GM18861 (cell line): Measurements from ENCODE around the gene STUB1.

ENCODE experiments used
- ATAC-seq: cut with Tn5 transposase; IDR thresholded peaks from one replicate; pipeline ENCODE4 v1.9.1; 2021; ENCODE audit not compliant: unreplicated experiment

The STUB1 gene

DNA sequence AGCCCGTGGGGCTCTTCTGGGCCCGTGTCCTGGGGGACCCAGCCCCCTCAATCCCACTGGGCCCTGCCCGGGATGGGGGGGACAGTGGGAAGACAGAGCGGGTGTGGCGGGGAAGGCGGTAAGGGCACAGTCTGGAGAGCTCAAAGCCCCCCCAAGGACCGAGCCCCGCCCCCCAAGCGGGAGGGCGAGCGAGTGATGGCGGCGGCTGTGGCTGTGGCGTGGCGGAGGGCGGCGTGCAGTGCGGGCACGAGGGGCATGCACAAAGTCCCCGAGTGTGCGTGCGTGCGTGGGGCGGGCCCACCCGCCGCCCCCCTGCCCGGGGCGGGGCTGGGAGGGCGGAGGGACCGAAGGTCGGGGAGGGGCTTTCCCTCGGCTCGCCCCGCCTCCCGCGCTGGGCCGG is 13.6 kb downstream of the STUB1 start:
- ATAC-seq, result no peak

DNA sequence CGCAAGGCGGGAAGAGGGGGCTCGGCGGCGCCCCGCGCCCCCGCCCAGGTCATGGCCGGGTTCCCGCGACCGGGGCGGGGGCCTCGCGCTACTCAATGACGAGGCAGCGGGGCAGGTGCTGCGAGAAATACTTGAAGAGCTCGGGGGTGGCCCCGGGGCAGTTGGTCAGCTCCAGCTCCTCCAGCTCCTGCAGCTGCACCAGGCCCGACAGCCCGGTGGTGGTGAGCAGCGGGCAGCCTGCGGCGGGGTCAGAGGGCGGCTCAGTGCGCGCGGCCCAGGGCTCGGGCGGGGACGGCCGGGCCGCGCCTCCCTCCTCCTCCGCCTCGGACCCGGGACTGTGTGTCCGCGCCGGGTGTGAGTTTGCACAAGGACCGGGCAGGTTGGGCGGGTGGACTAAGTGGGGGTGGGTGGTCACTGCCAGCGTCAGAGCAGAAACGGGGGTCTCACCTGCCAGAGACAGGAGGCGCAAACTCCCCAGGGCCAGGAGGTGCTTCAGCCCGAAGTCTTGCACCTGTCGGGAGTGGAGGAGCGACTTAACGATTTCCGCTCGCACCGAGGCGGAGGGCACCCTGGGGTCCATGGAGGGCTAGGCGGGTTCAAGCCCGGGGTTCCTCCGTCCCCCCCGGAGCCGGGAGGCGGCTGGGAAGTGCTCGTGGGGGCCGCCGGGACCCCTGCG is 14.1 kb downstream of the STUB1 start:
- no peak for ATAC-seq

DNA sequence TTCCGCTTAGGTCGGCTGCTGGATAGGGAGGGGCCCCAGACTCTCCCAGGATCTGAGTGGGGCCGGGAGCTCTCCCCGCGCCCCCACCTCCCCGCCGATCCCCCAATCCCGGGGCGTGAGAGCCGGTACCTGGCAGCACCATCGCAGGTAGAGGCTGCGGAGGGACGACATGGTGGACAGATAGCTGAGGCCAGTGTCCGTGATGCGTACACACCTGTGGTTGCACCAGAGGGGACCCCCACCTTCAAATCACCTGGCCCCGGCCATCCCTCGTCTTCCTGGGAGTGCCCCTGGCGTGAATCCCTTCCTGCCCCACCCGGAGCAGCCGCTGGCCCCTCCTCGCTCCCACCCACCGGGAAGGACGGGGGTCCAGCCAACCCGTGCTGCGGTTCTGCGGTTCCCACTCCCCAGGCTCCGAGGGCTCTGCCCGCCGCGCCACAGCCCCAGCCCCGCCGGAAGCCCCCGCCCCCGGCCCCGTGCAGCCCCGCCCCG is 14.7 kb downstream of the STUB1 start:
- no peak for ATAC-seq

DNA sequence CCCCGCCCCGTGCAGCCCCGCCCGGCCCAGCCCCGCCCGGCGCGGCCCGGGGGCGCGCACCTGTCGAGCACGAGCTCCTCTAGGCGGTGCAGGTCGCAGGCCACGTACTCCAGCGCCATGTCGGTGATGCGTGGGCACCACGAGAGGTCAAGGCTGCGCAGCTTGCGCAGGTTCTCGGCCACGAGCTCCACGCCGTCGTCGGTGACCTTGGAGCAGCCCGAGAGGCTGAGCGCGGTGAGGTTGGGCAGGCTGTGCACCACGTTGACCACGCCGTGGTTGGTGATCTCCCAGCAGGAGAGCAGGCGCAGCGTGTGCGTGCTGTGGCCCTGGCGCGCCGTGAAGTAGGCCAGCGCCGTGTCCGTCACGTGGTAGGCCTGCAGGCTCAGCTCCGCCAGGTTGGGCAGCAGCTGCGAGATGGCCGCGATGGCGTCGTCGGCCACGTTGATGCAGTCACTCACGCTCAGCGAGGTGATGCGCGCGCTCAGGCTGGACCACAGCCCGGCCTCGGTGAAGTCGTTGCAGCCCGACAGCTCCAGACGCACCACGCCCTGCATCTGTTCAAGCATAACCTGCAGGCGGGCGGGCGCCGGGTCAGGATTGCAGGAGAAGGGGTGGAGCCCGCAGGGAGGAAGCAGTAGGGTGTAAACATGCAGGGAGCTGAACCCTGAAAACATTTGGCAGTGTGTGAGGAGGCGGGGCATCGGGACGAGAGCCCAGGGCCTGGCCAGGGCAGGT is 15.3 kb downstream of the STUB1 start:
- ATAC-seq, result no peak

DNA sequence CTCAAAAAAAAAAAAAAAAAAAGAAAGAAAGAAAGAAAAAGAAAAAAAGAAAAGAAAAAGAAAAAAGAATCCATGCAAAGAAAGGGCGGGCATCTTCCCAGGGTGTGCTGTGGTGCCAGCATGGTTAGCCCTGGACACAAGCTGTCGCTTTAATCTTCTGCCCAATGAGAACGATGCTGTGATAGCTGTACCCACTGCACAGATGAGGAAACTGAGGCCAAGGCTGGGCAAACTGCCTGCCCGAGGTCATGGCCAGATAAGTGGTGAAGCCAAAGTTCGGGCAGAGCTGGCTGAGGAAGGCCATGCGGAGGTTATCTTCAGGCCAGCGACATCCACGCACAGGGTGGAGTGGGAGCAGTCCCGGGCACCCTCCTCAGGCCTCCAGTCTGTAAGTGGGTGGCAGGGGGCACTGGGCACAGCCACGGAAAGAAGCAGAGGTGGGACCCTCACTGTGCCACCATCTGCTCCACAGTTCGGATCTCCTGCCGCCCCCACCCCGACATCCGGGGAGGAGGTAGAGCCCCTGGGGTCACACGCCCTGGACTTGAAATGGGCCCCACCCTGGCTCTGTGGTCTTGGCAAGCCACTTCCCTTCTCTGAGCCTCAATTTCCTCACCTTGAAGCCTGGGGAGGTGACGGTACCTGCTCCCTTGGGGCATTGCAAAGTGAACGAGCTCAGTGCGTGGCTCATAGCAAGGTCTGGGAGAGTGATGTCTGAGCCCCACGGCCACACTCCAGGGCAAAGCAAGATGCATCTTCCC is 18.9 kb downstream of the STUB1 start:
- no peak for ATAC-seq

DNA sequence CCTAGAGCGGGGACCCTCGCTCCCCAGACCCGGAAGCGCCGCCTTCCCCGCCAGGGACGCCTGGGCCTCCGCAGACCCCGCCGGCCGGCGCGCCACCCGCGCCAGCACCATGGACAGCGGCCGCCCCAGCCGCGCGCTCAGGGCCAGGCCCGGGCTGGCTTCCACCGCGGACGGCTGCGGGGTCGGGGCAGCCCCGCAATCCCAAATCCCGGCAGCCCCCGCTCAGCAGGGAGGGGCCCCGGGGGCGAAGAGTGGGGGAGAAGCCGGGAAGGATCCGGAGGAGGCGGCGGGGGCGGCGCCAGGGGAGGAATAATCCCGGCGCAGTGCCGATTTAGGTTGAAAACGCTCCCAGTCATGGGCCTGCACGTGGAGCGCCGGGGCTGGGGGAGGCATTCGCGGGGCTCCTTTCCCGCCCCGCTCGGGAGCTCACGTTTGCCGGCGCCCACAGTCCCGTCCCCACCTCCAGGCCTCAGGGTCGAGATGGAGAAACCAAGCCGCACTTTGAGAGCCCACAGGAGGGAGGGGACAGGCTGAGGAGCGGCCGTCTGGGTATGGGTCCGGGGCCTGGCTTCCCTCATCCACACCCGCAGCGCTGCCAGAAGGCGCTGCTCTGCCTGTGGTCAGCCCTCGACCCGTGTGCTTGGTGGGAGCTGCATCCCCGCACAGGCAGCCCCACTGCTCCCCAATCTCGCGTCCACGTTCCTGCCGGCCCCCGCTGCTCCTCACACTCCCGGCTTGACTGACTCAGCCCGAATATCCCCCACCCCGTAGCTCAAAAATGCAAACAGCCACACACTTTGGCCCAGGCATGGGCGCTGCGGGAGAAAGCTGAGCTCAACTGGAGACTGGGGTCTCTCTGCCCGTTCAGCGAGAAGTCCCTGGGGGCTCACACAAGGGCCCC is 20.7 kb downstream of the STUB1 start:
- ATAC-seq, result no peak

DNA sequence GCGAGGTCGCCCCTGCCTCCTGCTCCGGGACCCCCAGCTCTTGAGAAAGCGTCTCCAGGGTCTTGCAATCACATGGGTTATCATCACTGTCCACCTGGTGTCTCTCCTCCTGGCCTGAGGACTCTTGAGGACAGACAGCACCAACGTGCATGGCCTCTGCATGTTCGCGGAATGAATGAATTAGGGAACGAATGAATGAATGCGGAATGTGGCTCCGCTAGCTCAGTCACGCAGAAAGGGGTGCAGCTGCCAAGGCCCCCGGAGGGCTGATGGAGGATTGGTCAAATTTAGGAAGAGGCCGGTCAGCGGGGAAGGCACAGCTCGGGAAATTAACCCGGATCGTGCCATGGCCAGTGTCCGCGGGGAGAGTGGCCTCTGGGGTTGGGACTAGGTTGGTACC is 22.1 kb downstream of the STUB1 start:
- ATAC-seq, result no peak

DNA sequence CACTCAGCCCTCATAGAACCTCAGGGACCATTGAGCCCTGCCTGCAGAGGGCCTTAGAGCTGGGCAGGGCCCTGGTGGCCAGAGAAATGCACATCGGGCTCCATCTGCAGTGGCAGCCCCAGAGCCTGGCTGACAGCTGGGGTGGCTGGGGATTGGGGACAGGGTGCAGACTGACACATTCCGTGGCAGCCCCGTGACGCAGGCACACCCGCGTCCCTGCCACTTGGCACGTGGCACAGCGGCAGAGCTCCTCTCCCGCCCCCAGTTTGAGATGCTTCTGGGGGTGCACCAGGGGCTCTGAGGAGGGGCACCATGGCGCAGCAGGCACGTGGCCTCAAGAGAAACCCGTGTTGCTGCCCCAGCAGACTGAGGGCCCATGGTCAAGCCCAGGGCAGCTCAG is 23.2 kb downstream of the STUB1 start:
- no peak for ATAC-seq

DNA sequence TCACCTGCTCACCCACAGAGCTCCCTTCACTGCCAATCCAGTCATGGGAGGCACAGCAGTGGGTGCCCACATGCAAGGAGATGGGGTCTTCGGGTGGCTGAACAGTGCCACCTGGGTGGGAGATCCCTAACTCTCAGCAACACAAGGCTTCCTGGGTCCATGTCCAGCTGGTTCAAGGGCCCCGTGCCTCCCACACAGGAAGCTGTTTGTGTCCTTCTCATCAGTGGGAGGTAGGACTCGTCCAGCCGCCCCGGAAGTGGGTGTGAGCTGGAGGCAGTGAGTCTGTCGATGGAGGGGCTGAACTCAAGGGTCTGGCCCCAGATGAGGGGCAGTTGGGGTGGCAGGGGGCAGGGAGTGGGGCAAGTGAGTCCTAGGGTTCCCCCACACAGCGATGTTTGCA is 23.8 kb downstream of the STUB1 start:
- no peak for ATAC-seq

DNA sequence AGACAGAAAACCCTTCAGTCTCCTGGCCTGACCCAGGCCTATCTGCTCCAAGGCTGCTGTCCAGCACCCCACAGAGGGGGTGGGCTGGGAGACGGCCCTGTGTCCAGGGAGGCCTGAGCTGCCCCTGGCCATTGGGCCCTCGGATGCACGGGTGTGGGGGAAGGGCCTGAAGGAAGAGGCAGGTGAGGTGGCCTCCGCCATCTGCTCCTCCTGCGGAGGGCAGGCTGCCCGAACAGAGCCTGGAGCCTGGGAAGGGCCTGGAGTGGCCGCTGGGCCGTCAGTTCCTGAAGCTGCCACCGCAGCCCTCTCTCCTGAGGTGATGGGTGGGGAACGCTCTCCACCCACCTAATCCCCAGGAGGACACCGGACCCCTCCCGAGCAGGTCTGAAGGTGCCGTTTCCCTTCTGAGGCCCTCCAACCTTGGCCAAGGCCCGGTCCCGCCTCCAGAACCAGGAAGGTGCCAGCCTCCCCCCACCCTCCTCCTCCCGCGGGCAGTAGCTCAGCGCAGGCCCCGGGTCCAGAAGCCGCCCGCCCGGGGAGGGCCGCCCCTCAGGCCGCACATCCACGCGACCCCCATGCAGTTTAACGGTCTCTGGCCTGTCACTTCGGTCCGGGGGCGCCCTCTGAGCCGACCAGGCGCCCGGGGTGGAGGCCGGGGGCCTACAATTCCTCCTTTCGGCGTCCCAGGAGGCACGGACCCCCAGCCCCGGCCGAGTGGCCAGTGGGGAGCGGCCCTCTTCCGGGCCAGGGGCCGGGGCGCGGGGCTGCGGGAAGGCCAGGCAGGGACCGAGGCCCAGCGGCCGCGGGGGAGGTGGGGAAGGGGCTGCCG is 24.6 kb downstream of the STUB1 start:
- ATAC-seq, result no peak

DNA sequence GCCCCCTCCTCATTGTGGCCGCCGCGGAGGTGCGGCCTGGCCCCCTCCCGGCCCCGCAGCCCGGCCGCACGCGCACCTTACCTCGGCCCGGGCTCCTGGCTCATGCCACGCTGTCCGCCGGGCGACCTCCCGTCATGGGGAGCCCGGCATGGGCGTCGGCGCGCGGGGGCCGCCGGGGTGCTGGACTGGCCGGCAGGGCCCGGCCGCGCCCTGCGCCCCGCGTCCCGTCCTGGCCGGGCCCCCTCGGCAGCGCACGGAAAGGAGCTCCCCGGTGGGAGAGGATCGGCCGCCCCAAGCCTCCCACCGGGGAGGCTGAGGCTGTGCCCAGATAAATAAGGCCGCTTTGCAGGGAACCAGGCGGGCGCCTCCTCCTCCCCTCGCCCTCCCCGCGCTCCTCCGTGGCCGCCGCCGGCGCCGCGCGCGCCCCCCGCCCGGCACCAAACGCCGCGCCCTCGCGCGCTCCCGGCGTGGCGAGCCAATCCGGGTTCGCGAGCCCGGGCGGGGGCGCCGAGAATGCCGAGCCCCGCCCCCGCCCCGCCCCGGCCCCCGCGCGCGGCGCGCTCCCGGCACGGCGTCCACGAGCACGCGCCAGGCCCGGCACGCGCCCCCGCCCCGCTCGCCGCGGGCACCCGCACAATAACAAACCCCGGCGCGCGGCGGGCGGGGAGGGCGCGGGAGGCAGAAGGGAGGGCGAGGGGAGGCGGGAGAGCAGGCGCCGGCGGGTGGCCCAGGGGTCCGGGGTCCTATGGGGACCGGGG is 25.4 kb downstream of the STUB1 start, which contains the start of gene FBXL16:
Gene FBXL16 (minus strand): TSS at position 371 of the 758 bp plus-strand sequence. CDS start 8,396 bp downstream, outside the sequence.
- no peak for ATAC-seq

DNA sequence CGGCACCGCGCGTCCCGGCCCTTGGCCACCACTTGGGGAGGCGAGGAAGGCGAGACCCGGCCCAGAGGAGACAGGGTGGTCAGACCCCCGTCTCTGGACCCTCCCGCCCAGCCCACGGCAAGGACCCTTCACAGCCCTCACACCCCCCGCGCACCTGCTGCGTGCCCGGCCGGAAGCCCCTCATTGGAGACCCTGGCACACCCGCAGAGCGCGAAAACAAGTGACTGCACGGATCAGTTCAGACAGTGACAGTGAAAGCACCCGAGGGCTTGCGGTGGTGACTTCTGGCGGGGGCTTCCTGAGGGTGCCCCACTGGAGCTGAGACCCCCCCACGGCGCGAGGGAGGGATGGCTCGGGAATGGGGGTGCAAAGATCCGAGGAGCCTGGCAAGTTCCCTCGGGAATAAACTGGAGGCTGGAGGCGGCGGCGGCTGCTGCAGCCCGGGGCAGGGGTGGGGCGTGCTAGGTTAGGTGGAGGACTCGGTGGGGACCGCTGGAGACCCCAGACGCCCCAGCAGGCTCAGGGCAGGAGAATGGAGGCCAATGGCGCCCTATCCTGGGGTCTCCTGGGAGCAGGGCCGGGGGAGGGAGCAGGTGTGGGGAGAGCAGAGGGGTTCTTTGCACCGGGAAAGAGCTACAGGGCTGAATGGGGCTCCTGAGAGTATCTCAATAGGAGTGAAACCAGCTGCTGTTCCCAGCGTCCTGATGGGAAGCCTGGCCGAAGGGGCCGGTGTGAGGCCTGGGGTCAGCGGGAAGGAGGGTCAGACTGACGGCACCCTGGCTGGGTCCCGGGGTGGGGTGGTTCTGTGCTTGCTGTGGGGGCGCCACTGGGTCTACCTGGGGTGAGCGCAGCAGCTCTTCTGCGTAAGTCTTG is 26.2 kb downstream of the STUB1 start:
- no peak for ATAC-seq

DNA sequence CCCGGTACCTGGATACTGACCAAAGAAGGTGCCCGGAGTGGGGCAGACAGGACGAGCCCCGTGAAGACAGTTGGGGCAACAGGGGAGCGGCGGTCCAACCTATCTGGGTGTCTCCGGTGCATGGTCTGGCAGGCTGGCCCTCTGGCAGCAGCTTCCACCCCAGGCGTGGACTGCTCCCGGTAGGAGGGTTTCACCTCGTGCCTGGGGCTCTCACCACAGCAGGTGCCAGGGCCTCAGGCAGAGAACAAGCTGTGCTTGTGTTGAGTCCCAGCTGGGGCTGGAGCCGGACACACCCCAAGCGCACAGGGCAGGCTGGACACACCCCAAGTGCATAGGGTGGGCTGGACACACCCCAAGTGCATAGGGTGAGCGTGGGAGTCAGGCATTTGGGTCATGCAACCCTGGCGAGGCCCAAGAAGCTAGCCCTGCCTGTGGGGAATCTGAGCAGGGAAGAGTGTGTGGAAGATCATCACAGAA is 26.9 kb downstream of the STUB1 start:
- ATAC-seq, result no peak

DNA sequence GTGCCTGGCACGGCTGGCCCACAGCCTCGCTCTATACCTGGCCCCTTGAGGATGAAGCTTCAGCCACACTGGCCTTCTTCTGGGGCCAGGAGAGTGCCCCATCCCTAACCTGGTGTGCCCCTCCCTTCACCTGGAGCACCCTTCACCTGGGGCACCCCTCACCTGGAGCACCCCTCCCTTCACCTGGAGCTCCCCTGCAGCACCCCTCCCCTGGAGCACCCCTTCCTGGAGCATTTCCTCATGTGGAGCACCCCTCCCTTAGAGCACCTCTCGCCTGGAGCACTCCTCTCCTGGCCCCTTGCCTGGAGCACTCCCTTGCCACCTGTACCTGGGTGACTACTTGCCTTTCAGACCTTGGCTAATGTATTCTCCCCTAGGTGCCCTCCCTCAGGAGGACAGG is 27.8 kb downstream of the STUB1 start:
- no peak for ATAC-seq

DNA sequence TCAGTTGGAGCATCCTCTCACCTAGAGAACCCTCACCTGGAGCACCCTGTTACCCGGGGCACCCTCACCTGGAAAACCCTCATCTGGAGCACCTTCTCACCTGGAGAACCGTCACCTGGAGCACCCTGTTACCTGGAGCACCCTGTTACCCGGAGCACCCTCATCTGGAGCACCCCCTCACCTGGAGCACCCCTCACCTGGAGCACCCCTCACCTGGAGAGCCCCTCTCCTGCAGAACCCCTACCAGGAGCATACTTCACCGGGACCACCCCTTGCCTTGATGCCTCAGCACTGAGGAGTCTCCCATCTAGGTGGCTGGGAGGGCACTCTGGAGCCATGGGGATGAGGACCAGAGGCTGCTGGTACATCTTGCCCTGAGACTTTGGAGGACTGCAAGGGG is 28.7 kb downstream of the STUB1 start:
- no peak for ATAC-seq

DNA sequence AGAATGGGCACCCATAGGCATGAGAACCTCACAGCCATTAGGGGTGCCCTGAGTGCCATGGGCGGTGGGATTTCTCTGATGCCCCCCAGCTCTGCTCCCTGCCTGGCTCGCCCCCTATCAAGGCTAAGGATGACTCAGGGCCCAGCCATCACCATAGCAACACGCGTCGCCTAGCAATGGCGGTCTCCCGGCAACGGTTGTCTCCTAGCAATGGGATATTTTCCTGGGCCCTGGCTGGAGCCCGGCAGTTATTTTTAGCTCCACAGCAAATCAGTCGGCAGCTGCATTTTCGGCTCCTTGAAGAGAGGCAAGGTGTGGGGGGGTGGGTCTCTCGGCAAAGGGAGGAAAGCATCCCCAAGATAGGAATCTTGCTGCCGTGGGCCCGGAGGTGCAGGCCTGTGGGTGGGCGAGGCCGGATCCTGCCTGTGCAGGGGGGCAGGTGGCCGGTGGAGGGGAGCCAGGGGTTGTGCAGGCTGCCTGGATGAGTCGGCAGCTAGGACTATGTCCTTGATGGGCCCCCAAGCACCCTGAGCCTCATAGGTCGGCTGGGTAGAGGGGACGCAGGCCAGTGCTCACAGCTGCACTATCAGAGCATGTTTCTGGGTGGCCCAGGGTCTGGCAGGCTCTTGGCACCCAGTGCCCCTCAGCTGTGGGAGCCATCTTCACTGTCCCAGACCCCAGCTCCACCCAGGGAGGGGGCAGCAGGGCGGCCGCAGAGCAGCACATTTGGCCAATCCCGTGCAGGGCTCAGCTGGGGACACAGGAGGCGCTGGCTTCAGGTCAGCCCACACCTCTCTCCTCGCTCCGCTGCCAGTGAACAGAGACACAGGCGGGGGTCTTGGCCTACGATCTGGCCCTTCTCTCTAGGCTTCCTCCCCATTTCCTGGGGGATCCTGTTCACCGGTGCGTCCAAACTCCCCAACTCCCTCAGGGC is 29.6 kb downstream of the STUB1 start:
- ATAC-seq, result no peak

DNA sequence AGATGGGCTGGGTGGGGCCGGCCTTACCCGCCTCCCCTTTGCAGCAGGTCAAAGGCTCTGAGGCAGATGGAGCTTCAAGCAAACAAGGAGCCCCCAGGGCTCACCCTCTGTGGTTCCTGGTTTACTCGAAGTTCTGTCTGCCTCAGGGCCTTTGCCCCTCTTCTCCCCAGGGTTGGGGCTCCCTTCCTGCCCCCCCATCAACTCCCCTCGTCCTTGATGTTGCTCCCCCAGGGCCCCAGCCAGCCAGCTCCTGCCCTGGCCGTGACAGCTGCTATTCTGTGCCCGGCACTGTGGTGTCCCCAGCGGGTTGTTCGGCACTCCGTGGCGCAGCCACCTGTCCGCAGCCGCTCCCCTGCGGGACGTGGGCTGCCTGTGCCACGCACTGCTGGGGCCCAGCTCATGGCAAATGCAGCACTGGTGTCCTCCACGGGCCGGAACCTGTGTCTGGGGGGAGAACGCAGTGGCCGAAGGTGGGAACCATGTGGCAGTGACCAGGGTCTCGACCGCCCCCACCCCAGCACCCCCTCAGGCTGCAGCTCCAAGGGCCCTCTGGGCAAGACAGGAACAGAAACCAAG is 30.4 kb downstream of the STUB1 start:
- no peak for ATAC-seq
